WTC11 (cell line): ENCODE results near the gene RYR2. TPM values are rescaled to one million over a fixed set of nuclear protein-coding genes. Genes with fewer than 3 reads are reported as not detected.

ENCODE experiments used
- ATAC-seq: fragments of 200-7000 bp; cut with Tn5 transposase; 2 replicates; pipeline ENCODE4 v1.10.0; 2021; ENCODE audit warnings: mild to moderate bottlenecking, moderate library complexity
- CTCF ChIA-PET: fragments of 300-600 bp; sonication (Branson Sonifier 250); formaldehyde crosslinking; loops from one replicate; lab custom pipeline; 2021; ENCODE audit warnings: antibody characterized with exemption; lab: Charles Lee
- POLR2A ChIA-PET: fragments of 350-600 bp; sonication (Branson Sonifier 250); formaldehyde crosslinking; loops from one replicate; lab custom pipeline; 2021; ENCODE audit warnings: antibody characterized with exemption; lab: Charles Lee
- DNase-seq: peaks from one replicate; pipeline ENCODE4 v3.0.0; 2021; ENCODE audit warnings: low spot score
- H3K27ac Mint-ChIP-seq: 2 replicates; pipeline ENCODE4 v1.8.0; 2021; ENCODE audit warnings: mixed read lengths
- H3K27me3 Mint-ChIP-seq: 2 replicates; pipeline ENCODE4 v1.8.0; 2021; ENCODE audit warnings: low read depth, mild to moderate bottlenecking, moderate library complexity, mixed read lengths
- H3K36me3 Mint-ChIP-seq: 2 replicates; pipeline ENCODE4 v1.8.0; 2021; ENCODE audit warnings: mixed read lengths
- H3K4me1 Mint-ChIP-seq: 2 replicates; pipeline ENCODE4 v1.8.0; 2022; ENCODE audit warnings: mixed read lengths
- H3K4me3 Mint-ChIP-seq: 2 replicates; pipeline ENCODE4 v1.8.0; 2021; ENCODE audit warnings: mild to moderate bottlenecking, moderate library complexity, mixed read lengths
- H3K9me3 Mint-ChIP-seq: 2 replicates; pipeline ENCODE4 v1.8.0; 2021; ENCODE audit warnings: mixed read lengths
- ATF3 ChIP-seq: sonication (generic); formaldehyde crosslinking; conservative IDR thresholded peaks from 2 replicates; pipeline ENCODE4 v1.8.1; 2022; ENCODE audit warnings: mild to moderate bottlenecking, missing genetic modification reagents
- E2F1 ChIP-seq: sonication (generic); formaldehyde crosslinking; IDR thresholded peaks from 2 replicates; pipeline ENCODE4 v1.8.0; 2022; ENCODE audit warnings: mild to moderate bottlenecking, missing genetic modification reagents
- E2F5 ChIP-seq: sonication (generic); formaldehyde crosslinking; IDR thresholded peaks from 2 replicates; pipeline ENCODE4 v1.8.1; 2022; ENCODE audit warnings: mild to moderate bottlenecking, moderate library complexity, missing genetic modification reagents
- EMX1 ChIP-seq: fragments of 250-450 bp; sonication (Bioruptor Pico); IDR thresholded peaks from 2 replicates; pipeline ENCODE4 v1.8.0; 2021; ENCODE audit warnings: mild to moderate bottlenecking
- FOXP1 ChIP-seq: sonication (generic); formaldehyde crosslinking; IDR thresholded peaks from 2 replicates; pipeline ENCODE4 v1.8.0; 2022; ENCODE audit warnings: missing genetic modification reagents, mild to moderate bottlenecking, moderate library complexity, borderline replicate concordance
- GTF2I ChIP-seq: fragments of 250-450 bp; sonication (Bioruptor Pico); conservative IDR thresholded peaks from 2 replicates; pipeline ENCODE4 v1.4.0; 2021; ENCODE audit warnings: mild to moderate bottlenecking
- HMGA2 ChIP-seq: fragments of 250-450 bp; sonication (Bioruptor Pico); IDR thresholded peaks from 2 replicates; pipeline ENCODE4 v1.4.0; 2021; ENCODE audit warnings: mild to moderate bottlenecking, moderate library complexity
- JAZF1 ChIP-seq: fragments of 250-450 bp; sonication (Bioruptor Pico); IDR thresholded peaks from 2 replicates; pipeline ENCODE4 v1.9.0; 2021; ENCODE audit warnings: moderate library complexity, mild to moderate bottlenecking, inconsistent platforms
- JUN ChIP-seq: sonication (generic); formaldehyde crosslinking; IDR thresholded peaks from 2 replicates; pipeline ENCODE4 v1.8.0; 2023; ENCODE audit warnings: mild to moderate bottlenecking, missing genetic modification reagents
- MLX ChIP-seq: sonication (generic); formaldehyde crosslinking; IDR thresholded peaks from 2 replicates; pipeline ENCODE4 v1.8.1; 2023; ENCODE audit warnings: mild to moderate bottlenecking, missing genetic modification reagents, moderate library complexity
- NR2C2 ChIP-seq: sonication (generic); formaldehyde crosslinking; IDR thresholded peaks from 2 replicates; pipeline ENCODE4 v1.8.0; 2022; ENCODE audit warnings: mild to moderate bottlenecking, missing genetic modification reagents
- PRDM15 ChIP-seq: sonication (generic); formaldehyde crosslinking; IDR thresholded peaks from 2 replicates; pipeline ENCODE4 v1.8.0; 2022; ENCODE audit warnings: missing genetic modification reagents
- RELA ChIP-seq: sonication (generic); formaldehyde crosslinking; IDR thresholded peaks from 2 replicates; pipeline ENCODE4 v1.8.1; 2022; ENCODE audit warnings: missing genetic modification reagents, mild to moderate bottlenecking, borderline replicate concordance
- RORB ChIP-seq: fragments of 250-450 bp; sonication (Bioruptor Pico); IDR thresholded peaks from 2 replicates; pipeline ENCODE4 v1.9.0; 2021; ENCODE audit warnings: mild to moderate bottlenecking
- USF1 ChIP-seq: sonication (generic); formaldehyde crosslinking; IDR thresholded peaks from 2 replicates; pipeline ENCODE4 v1.8.0; 2022; ENCODE audit warnings: mild to moderate bottlenecking, missing genetic modification reagents
- ZBTB21 ChIP-seq: sonication (generic); formaldehyde crosslinking; IDR thresholded peaks from 2 replicates; pipeline ENCODE4 v1.8.1; 2023; ENCODE audit warnings: mild to moderate bottlenecking, missing genetic modification reagents, borderline replicate concordance
- ZBTB43 ChIP-seq: sonication (generic); formaldehyde crosslinking; IDR thresholded peaks from 2 replicates; pipeline ENCODE4 v1.8.1; 2023; ENCODE audit warnings: mild to moderate bottlenecking, missing genetic modification reagents
- ZNF138 ChIP-seq: sonication (generic); formaldehyde crosslinking; conservative IDR thresholded peaks from 2 replicates; pipeline ENCODE4 v1.8.1; 2022; ENCODE audit warnings: mild to moderate bottlenecking, moderate library complexity, missing genetic modification reagents
- ZNF232 ChIP-seq: sonication (generic); formaldehyde crosslinking; IDR thresholded peaks from 2 replicates; pipeline ENCODE4 v1.8.0; 2022; ENCODE audit warnings: mild to moderate bottlenecking, missing genetic modification reagents
- ZNF281 ChIP-seq: sonication (generic); formaldehyde crosslinking; IDR thresholded peaks from 2 replicates; pipeline ENCODE4 v1.8.0; 2023; ENCODE audit warnings: mild to moderate bottlenecking, missing genetic modification reagents
- total RNA-seq: library from RNA; stranded (reverse); gene quantifications from 3 replicates; pipeline ENCODE4 v1.2.3, GENCODE V29; 2021

Gene RYR2
- total RNA-seq, 1 experiment from 2014 or later, result 7.9 TPM

- TF ChIP-seq FOXP1 (CRISPR knock-in tag), result no peak
Observed at GRCh38 chr1:237091691-237092090, 49.7 kb downstream of the RYR2 start (continued).

- H3K4me3 Mint-ChIP-seq, result no peak overlapping the region
- POLR2A ChIA-PET, result no interaction called here
- no peak for TF ChIP-seq MLX (CRISPR knock-in tag)
- CTCF ChIA-PET, result interaction anchor here (1.6 kb wide), 1 partner anchor 52 kb away, joined by 3 read pairs; no protein-coding TSS in a partner anchor
- ATAC-seq (no peak), DNase-seq (no peak)
- no peaks in the 10 kb centered on the region for H3K36me3 Mint-ChIP-seq
- peaks cover 13% of the 10 kb centered on the region for H3K4me1 Mint-ChIP-seq
- H3K9me3 Mint-ChIP-seq, result peaks cover 10% of the 10 kb centered on the region
- H3K27ac Mint-ChIP-seq, result 0 out of 2 replicates have a peak overlapping the region, but pooled peaks have one; percentile 9
- H3K27me3 Mint-ChIP-seq, result no peaks in the 10 kb centered on the region
Observed at GRCh38 chr1:237093691-237094090, 51.7 kb downstream of the RYR2 start.

GRCh38 chr1:237098541-237098940 lies 56.6 kb downstream of the RYR2 start:
- ChIA-PET POLR2A (no interaction called here), CTCF (interaction anchor here (0.6 to 1.1 kb wide), 2 partner anchors 13 to 464 kb away, joined by 3 read pairs; no protein-coding TSS in a partner anchor)
- Mint-ChIP-seq H3K36me3 (no peaks in the 10 kb centered on the region), H3K27me3 (no peaks in the 10 kb centered on the region), H3K4me3 (no peak overlapping the region), H3K9me3 (no peaks in the 10 kb centered on the region), H3K4me1 (peaks cover 17% of the 10 kb centered on the region), H3K27ac (no peak overlapping the region)
- DNase-seq, result no peak
- no peak for ATAC-seq
- no peak for TF ChIP-seq ZBTB21 (CRISPR knock-in tag)
- TF ChIP-seq JAZF1 (CRISPR knock-in tag), result no peak
- TF ChIP-seq RORB (CRISPR knock-in tag), result no peak
- no peak for TF ChIP-seq ZNF138 (CRISPR knock-in tag)
- TF ChIP-seq ZNF281 (CRISPR knock-in tag), result no peak
- no peak for TF ChIP-seq E2F5 (CRISPR knock-in tag)
- TF ChIP-seq ATF3, result no peak

GRCh38 chr1:237103021-237103420 lies 61.0 kb downstream of the RYR2 start:
- no peaks in the 10 kb centered on the region for H3K36me3 Mint-ChIP-seq
- no peak for ATAC-seq
- H3K9me3 Mint-ChIP-seq, result no peaks in the 10 kb centered on the region
- H3K27me3 Mint-ChIP-seq, result no peaks in the 10 kb centered on the region
- no peak for DNase-seq
- H3K4me1 Mint-ChIP-seq, result peaks cover 39% of the 10 kb centered on the region
- TF ChIP-seq ZNF138 (CRISPR knock-in tag), result no peak
- TF ChIP-seq NR2C2 (CRISPR knock-in tag), result no peak
- no peak for TF ChIP-seq ZBTB43
- TF ChIP-seq HMGA2 (CRISPR knock-in tag), result no peak
- no peak for TF ChIP-seq EMX1 (CRISPR knock-in tag)
- no peak for TF ChIP-seq USF1 (CRISPR knock-in tag)
- no peak for TF ChIP-seq PRDM15 (CRISPR knock-in tag)
- TF ChIP-seq JUN, result no peak
- no peak for TF ChIP-seq GTF2I
- TF ChIP-seq E2F1, result no peak
- no peak for TF ChIP-seq ZNF232 (CRISPR knock-in tag)
- TF ChIP-seq RELA (CRISPR knock-in tag), result no peak
- CTCF ChIA-PET, result no interaction called here
- no peak overlapping the region for H3K4me3 Mint-ChIP-seq
- POLR2A ChIA-PET, result no interaction called here
- no peak overlapping the region for H3K27ac Mint-ChIP-seq
